Measurements from ENCODE around the gene VWA5B1. TPM values are rescaled to one million over a fixed set of nuclear protein-coding genes. Genes with fewer than 3 reads are reported as not detected.

VWA5B1 gene
- not detected in 5 replicates for total RNA-seq (2022; extraction: Qiagen RNA extraction; ENCODE audit: low read depth)

GRCh38 chr1:20290624-20291597 is at the start of gene VWA5B1:
VWA5B1 (plus strand) TSS chr1:20290875; CDS start chr1:20310602, 19,727 bp downstream.

Other genes starting within 250 kb of the VWA5B1 start
- gene PLA2G5, start 220.7 kb upstream of the VWA5B1 start, total RNA-seq (2022; extraction: Qiagen RNA extraction; ENCODE audit: low read depth) = not detected in 5 replicates
- not detected in 5 replicates for gene PLA2G2D, start 171.3 kb upstream of the VWA5B1 start, total RNA-seq (2022; extraction: Qiagen RNA extraction; ENCODE audit: low read depth)
- not detected in 5 replicates for gene PLA2G2F, start 151.6 kb upstream of the VWA5B1 start, total RNA-seq (2022; extraction: Qiagen RNA extraction; ENCODE audit: low read depth)
- gene UBXN10, start 104.8 kb upstream of the VWA5B1 start, total RNA-seq (2022; extraction: Qiagen RNA extraction; ENCODE audit: low read depth) = not detected in 5 replicates
- gene PLA2G2C, start 104.4 kb upstream of the VWA5B1 start, total RNA-seq (2022; extraction: Qiagen RNA extraction; ENCODE audit: low read depth) = not detected in 5 replicates
- gene CAMK2N1, start 195.3 kb downstream of the VWA5B1 start, total RNA-seq (2022; extraction: Qiagen RNA extraction; ENCODE audit: low read depth) = 42.9 to 58.3 TPM (median 49.0 TPM) in 5 replicates
- 41.0 to 46.9 TPM (median 42.9 TPM) in 5 replicates for gene MUL1, start 217.3 kb downstream of the VWA5B1 start, total RNA-seq (2022; extraction: Qiagen RNA extraction; ENCODE audit: low read depth)